ENCODE results near the gene PEDS1.
"Not testable (repeated sequence)": the region's sequence is repeated elsewhere in the genome, so short reads cannot be mapped to it uniquely, and the experiment has no call there.

PEDS1 gene

GRCh38 chr20:50135157-50135556, 18.4 kb downstream of the PEDS1 start:
- DNase-seq (ENCODE audit: low read depth), result not testable (repeated sequence)

DNA sequence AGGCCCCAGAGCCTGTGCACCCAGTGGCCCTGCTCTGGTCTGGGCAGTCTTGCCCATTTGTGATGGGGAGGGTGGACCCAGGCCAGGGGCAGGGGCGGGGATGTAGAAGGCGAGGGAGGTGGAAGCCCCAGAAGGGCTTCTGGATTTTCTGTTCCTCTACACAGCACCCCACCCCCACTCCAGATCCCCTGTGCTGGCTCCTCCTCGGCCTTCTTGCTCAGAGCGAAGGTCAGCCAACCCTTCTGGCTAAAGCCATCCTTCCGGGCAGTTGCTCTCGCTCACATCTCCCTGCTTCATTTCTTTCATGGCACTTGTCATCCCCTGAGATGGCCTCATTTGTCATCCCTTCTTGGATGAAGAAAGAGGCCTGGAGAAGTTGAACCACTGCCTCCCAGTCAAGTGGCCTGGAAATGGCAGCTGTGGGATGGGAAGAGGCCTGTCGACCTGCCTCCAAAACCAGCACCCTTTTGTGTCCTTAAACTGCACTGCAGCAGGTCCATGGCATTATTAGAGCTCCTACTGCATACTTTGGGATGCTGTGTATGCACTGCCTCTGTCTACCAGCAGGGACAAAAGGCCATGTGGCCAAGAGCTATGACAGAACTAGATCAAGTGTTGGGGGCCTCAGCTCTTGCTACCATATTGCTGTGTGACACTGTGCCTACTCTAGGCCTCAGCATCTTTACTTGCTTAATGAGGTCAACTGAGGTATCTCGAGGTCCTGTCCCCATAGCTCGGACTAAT, 19.9 kb downstream of the PEDS1 start:
- DNase-seq (ENCODE audit: low read depth), result no peak

DNA sequence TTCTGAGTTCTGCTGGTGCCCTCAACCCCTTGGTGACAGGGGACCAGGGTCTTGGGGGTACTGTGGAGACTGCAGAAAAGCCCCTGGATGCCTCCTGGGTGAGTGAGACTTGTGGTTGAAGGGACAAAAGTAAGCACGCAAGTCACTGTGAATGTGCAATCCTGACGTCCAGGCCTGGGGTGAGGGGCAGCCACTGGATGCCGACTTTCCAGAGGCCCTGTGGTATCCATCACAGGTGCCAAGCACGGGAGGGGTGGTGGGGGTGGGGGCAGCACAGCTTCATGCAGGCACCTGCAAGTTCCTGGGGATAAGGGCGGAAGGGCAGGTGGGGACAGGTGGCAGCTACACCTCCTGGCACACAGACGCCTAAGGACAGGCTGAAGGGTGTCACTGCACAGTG, 20.5 kb downstream of the PEDS1 start:
- no peak for DNase-seq (ENCODE audit: low read depth)

- DNase-seq (ENCODE audit: low read depth), result no peak
Measured at GRCh38 chr20:50130995-50131394, 22.5 kb downstream of the PEDS1 start.

DNA sequence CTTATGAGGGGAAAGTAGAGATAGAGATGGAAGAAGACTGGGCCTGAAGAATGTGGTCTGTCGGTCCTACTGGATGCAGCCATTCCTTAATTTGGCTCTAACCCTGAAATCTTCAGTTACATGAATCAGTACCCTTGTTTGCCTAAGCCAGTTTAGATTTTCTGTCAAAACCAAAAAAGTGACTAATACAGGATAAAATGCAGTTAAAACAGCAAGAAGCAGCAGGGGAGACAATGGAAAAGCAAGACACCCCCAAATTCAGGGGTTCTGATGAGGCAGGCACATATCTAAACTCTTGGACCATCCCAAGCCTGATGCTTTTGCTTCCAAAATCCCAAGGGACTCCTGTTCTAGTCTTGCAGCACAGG, 23.2 kb downstream of the PEDS1 start:
- DNase-seq (ENCODE audit: low read depth), result no peak

DNA sequence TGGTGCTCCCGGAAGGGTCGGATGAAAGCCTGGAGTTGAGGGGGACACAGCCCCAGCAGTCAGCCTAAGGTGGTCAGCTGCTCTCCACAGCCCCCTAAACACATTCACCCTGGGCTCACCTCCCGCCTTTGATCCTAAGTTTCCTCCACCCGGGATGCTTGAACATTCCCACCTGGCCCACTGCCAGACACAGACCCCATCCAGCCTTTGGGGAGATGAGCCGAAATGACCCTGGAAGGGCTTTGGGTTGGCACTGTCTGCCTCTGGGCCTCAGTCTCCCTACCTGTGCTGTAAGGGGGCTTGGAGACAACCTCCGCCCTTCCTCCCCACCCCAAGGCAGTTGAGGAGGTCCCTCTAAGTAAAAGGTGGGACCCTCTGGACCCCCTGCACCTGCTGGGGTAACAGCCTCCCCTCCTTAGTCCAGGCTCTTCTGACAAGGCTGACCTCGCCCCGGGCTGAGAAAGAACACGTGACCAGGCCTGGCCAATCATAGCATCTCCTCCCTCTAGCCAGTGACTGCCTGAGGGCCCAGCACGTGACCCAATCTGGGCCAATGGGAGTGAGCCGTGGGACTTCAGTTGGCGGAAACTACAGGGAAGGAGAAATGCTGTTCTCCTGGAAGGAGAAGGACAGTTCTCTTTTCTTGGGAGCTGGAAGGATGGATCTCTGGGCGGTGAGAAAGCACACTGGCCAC, 23.7 kb downstream of the PEDS1 start:
- no peak for DNase-seq (ENCODE audit: low read depth)

GRCh38 chr20:50128520-50128905, 25.0 kb downstream of the PEDS1 start:
- no peak for DNase-seq (ENCODE audit: low read depth)

GRCh38 chr20:50127587-50128519, 25.7 kb downstream of the PEDS1 start:
- no peak for DNase-seq (ENCODE audit: low read depth)

DNA sequence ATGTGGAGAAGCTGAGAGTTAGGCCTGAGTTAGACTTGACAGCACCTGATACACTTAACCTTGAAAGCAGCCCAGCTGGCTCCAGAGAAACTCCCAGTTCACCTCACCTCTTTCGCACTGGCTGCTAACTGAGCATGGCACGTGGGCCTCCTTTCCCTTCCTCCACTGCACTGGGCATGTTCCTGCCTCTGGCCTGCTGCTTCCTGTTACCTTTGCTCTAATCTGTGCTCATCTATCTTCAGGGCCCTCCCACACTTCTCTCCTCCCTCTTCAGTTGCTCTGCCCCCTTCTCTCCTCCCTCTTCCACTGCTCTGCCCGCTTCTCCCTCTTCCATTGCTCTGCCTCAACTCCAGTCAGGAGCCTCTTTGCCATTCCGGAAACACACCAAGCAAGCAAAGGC, 26.9 kb downstream of the PEDS1 start:
- DNase-seq (ENCODE audit: low read depth), result no peak

DNA sequence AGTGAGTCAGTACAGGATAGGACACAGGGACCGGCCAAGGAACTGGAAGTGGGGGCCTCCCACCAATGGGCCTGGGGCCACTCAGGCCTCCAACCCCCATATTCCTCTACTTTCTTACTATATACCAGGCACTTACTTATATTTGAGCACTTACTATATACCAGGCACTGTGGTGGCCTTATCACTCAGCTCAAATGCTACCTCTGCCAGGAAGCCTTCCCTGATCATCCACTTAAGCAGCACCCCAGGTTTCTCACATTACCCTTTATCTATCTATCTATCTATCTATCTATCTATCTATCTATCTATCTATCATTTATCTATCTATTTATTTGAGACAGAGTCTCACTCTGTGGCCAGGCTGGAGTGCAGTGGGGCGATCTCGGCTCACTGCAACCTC, 28.2 kb downstream of the PEDS1 start:
- DNase-seq (ENCODE audit: low read depth), result no peak

GRCh38 chr20:50124496-50124895, 29.0 kb downstream of the PEDS1 start:
- DNase-seq (ENCODE audit: low read depth), result no peak

GRCh38 chr20:50123418-50123817, 30.1 kb downstream of the PEDS1 start:
- DNase-seq (ENCODE audit: low read depth), result no peak

- DNase-seq (ENCODE audit: low read depth), result no peak
Measured at GRCh38 chr20:50122763-50123162, 30.8 kb downstream of the PEDS1 start.

DNA sequence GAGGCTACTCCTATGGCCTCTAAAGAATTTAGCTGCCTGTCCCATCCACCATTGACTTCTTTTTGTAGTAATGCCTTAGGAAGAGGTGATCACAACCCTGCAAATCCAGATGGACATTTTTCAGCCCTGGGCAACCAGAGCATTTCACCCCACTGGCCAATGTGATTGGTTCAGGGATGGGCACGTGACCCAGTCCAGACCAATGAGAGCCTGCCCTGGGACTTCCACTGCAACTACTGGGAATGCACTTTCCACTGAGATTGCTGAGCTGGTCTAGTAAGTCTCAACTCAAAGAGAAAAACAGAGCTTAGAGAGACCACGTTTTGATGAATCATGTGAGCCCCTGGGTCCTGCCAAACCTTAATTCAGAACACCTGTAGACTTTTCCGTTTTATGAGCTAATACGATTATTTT, 31.7 kb downstream of the PEDS1 start:
- DNase-seq (ENCODE audit: low read depth), result no peak

DNA sequence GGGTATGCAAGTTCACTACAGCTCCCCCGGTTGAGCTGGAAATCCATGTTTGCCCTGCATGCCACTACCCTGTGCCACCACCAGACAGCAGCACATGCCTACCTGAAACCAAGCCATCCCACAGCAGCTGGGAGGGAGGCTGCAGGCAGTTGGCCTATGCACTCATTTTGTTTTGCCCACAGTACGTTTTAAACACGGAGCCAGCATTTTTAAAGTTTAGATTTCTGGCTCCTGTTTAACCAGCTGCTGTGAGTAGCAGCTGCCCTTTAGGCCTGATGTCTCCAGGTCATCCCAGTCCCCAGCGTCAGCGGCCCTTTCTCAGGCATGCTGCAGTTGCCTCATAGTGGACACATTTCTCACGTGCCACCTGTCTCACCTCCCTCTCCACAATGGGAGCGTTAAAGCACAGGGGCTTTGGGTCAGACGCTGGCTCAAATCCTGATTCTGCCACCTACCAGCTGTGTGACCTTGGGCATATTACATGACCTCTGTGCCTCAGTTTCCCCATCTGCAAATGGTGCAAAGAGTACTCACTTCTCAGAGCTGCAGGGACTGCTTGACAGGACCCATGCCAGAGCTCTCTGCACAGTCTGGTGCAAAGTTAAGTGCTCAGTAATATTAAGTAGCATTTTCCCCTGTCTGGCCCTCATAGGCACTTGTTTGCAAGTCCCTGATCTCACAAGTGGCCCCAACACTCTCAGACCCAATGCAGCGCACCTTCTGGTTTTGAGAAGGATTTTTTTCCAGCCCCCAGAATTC, 32.4 kb downstream of the PEDS1 start:
- peak; percentile 47 for DNase-seq (ENCODE audit: low read depth)

DNA sequence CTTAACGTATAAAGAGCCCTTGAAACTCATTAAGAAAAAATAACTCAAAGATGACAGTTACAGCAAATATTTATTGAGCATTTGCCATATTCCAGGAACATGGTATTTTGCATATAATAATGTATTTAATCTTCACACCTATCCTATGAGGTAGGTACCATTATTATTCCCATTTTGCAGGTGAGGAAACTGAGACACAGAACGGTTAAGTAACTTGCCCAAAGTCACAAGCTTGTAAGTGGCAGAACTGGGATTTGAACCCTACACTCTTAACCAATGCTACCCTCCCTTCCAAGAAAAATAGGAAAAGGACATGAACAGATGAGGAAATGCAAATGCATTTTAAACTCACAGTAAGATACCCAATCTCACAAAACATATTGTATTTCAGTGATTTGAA, 35.3 kb downstream of the PEDS1 start:
- no peak for DNase-seq (ENCODE audit: low read depth)

DNA sequence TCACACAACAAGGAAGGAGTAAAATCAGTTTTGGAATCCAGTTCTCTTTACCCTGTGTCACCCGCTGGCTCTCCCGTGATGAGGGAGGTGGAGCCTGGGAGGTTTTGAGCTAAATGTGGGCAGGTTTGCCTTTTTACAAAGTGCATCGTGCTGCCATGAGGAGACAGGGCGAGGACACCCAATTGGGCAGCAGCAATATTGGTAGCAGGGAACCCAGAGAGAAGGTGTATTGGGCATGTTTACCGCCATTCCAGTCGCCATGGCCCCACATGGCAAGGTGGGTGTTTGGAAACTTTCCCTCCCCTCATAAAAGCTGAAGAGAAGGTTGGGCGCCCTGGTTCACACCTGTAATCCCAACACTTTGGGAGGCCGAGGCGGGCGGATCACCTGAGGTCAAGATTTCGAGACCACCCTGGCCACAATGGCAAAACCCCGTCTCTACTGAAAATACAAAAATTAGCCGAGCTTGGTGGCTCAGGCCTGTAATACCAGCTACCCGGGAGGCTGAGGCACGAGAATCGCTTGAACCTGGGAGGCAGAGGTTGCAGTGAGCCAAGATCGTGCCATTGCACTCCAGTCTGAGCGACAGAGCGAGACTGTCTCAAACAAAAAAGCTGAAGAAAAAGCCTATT, 37.0 kb downstream of the PEDS1 start:
- no peak for DNase-seq (ENCODE audit: low read depth)

GRCh38 chr20:50115591-50116367, 37.7 kb downstream of the PEDS1 start:
- DNase-seq (ENCODE audit: low read depth), result peak; percentile 89

- DNase-seq (ENCODE audit: low read depth), result no peak
Measured at GRCh38 chr20:50115041-50115512, 38.4 kb downstream of the PEDS1 start.

- no peak for DNase-seq (ENCODE audit: low read depth)
Measured at GRCh38 chr20:50113420-50114224, 39.9 kb downstream of the PEDS1 start.
